DND-41 (cell line): Measurements from ENCODE around the gene GAB1.

Experiments used
- CTCF ChIP-seq: IDR thresholded peaks from 2 replicates; pipeline ENCODE4 v1.5.1; 2012; ENCODE audit warnings: borderline replicate concordance, low read length, moderate library complexity, mild to moderate bottlenecking; ENCODE audit not compliant: poor library complexity, severe bottlenecking; ENCODE audit errors: extremely low read depth
- EZH2 ChIP-seq: IDR thresholded peaks from 3 replicates; pipeline ENCODE4 v1.6.1; 2012; ENCODE audit warnings: borderline replicate concordance, low read depth, mild to moderate bottlenecking, moderate library complexity, low read length, inconsistent platforms; ENCODE audit not compliant: severe bottlenecking

GRCh38 chr4:143397887-143398286, 61.2 kb downstream of the GAB1 start:
- TF ChIP-seq CTCF (no peak), EZH2 (no peak)
